GM19467 (cell line): ENCODE measurements around the gene TP63.

Source experiments
- ATAC-seq: cut with Tn5 transposase; IDR thresholded peaks from one replicate; pipeline ENCODE4 v1.9.1; 2021; ENCODE audit warnings: mild to moderate bottlenecking, moderate library complexity; ENCODE audit not compliant: unreplicated experiment

TP63 gene

DNA sequence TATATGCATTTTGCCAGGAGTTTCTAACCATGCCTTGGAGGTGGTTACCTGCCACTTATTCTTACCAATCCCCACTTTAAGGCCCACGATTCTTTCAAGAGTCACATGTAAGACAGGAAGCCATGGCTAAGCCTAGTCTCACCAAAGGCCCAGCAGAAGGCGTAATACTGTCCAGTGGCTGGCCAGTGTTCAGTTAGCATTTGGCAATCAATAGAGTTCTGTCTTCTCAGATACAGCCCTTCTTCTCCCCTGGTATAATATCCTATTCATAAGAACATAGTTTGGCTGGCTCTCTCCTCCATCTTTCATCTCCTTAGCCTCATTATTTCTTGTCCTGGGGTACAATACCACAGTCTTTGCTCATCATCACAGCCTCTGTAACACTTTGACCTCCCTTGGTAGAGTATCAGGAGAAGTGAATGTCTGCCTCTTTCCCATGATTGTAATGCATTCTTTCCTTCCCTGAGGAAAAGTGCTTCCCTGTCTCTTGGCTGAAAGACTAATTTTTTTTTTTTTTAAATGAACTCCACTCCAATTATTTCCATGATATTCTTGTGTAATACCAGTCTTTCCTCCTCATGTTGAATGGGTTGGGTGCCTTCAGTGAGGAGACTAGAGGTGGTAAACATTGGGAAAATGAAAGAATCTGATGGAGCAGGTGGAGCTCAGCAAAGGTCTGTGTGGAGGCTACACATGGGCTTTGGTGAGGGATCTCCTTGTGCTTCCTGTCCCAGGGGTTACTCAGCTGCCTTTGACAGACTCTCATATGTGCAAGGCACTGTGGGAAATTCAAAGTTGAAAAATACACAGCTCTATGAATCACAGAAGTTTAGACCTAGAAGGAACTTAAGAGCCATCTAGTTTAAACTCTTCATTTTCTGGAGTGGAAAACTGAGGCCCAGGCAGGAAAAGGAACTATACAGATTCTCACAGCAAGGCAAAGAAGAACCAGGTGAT, 271.3 kb downstream of the TP63 start:
- ATAC-seq, result no peak

DNA sequence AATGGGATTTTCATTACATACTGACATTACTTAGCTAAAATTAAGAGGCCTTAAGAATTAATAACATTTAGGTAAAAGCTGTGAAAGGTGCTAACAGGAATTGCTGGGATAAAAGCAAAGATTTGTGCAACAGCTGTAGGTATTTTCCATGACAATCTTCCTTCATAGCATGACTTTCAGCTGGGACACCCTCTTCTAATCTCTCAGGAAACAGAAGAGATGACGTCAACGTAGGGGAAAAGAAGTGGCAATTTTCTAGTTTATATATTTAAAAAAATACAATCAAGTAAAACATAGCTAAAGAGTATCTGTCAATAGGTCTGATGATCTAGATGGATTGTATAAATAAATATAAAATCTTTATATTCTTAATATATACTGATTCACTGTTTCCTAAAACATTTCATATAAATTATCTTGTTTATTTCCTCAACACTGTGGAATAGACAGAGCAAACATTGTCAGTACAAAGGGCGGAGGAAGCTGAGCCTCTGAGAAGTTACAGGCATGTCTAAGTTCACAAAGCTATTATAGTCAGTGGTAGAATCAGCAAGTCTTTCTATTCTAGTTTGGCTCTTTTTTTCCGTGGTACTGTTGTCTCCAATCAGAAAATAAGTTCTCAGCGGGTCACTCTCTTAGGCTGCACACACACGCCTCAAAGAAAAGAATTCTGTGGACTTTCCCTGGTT, 272.5 kb downstream of the TP63 start:
- ATAC-seq, result no peak

DNA sequence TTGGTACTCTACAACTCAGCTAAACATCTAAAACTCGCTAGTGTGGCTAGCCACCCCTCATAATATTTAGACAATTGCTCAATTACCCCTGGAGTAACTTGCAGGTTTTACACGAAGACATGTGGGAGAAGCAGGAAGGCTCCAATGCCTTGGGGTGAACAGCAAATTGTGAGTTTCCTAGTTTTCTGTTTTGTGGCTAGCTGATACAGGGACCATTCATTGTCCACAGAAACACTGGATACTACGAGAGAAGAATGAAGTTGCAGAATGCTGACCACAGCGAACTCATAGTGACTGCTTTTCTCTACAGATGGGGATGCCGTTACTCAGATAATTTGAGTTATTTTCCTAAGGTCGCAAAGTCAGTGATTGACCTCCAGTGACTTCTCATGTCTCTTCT, 276.6 kb downstream of the TP63 start:
- no peak for ATAC-seq

DNA sequence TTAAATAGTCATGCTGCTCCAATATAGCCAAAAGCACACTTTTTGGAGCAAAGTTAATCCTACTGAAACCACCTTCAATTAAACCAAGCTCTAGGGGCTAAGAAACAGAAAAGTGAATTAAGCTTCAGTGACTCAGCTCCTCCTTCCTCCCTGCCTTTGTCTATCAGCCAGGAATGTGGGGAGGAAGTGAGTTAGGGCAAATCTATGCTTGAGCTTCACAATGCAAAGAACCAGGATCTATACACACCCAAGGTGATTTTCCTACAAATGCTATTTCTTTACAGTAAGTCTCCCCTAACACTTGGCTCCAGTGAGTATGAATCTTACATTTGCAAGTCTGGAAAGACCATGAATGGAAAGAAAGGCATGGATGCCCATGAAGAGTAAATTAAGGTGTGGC, 277.5 kb downstream of the TP63 start:
- no peak for ATAC-seq

DNA sequence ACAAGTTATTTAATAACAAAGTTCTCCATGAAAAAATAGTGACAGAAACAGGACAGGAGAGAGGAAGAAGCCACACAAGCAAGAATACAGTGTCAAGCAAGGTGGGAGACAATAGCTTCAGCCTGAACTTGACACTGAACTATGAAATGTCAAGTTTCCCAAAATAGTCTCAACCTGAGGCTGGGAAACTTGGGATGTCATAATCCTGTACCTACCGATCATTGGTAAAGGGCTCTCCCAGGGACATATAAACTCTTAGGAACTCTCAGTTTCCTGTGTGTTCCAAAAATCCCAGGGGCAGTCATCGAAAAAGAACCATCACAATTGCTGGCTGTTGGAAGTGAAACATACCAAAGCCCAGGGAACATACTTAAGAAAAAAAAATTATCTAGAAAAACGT, 277.9 kb downstream of the TP63 start:
- no peak for ATAC-seq

DNA sequence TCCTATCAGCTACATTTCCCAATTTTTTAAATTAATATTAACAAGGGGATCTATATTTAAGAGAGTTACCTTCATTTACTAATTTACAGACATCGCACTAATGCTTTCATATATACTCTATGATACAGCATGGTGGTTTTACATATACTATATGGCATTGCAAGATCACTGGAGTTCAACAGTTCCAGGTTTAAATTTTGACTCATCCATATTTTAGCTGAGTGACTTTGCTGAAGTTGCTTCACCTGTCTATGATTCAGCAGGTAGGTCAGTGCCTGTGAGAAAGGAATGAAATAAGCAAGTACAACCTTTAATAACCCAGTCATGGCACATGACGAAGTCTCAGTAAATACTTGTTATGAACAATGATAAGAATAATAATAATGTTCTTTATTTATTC, 278.4 kb downstream of the TP63 start:
- ATAC-seq, result no peak

DNA sequence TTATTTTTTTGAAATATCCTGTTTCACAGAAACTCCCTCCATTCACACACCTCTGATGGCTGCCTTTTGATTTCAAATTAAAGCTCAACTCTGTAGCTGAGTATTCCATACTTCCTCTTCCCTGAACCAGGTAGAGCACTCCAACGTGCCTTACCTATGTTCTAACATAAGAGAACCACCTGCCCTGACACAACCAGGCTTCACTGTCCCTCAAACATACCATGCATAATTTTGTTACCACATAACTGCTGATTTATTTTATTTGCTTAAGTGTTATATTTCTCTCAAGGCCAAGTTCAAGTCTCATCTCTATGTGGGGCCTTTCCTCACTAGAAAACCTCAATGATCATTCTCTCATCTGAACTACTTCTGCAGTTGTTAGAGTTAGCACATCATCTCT, 279.8 kb downstream of the TP63 start:
- ATAC-seq, result no peak

DNA sequence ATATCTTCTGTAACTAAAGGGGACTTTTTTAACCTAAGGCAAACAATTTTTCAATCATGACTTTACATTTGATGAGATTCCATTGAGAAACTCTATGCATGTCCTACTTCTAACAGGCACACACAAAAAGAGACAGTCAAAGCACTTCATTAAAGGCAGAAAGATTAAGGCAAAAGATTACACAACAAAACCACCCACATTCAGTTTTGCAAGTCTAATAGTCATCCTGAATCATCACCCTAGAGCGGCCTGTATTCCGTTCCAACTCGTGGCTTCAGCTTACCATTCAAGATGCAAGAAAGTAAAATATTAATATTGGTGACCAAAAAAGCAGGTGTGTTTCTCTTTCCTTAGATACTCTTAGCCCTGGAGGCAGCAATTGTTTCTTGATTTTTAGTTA, 283.6 kb downstream of the TP63 start:
- no peak for ATAC-seq

DNA sequence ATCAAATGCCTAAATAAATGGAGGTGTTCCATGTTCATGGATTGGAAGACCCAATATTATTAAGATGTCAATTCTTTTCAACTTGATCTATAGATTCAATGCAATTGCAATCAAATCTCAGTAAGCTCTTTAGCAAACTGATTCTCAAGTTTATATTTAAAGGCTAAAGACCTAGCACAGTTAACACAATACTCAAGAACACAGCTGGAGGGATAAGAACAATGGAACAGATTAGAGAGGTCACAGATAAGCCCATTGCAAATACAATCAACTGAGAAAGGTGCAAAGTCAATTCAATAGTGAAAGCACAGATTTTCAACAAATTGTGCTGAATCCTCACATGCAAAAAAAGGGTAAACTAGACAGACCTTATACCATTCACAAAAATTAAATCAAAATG, 290.6 kb downstream of the TP63 start:
- ATAC-seq, result no peak

DNA sequence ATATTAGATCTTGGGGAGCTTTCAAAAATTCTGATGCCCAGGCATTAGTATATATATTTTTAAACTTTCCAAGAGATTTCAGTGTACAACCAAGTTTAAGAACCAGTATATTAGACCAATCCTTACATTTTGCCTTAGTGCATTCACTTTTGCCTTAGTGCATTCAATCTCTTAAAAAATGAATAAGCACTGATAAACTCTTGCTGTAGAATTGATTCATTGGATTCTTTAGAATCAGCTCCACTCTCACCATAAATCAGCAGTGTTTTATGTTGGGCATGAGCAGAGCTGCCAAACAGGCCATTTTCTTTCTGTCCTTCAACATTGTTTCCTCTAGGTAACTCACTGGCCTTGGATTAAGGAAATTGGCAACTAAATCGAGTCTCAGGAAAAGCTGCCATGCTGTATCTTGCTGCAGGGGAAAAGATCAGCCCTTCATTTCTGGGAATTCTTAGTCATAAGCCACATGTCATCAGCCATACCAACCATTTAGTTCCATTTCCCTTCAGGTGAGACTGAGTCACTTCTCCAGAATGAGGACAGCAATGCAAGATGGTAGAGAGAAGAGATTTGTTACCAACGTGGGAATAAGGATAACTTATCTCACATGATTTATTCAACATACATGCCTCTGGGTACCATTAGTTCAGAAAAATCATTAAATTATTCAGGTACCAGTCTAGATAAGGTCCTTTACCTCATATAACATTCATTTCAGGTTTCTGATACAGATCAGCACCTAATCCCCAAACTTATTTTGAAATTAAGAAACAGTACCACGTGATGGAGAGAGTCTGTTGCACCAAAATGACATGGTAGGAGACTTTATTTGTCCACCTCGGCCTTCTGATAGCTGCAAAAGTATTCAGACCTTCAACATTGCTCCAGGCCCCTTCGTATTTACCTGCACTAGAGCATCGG, 297.0 kb downstream of the TP63 start:
- no peak for ATAC-seq

DNA sequence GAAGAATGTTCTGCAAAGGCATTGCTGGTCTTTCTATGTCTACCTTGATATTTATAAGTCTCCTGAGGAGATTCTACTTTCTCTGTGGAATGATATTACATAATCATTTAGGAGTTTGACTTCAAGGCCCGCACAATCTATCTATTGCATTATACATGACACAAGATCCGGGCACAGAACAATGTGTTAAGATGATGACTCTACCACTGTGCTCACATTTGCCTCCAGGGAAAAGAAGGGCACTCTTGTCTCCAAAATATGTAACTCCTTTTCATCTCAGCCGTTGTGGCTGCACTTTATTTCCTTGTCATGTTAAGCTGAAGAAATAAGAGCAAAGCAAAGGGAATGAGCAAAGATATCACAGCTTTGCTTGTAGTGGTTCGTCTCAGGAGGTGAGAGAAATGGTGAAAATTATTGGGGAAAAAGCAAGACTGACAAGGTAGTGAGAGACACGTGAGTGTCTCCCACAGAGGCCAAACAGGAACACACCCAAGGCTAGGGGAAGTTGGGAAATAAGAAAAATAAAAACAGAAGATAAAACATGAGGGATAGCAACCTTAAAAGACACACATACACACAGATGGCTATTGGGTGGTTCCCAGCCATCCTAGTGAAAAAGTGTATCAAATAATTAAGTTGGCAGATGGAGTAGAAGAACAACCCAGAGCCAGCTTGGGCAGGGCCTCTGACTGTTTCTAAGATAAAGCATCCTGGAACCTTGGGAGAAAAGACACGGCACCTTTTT, 305.2 kb downstream of the TP63 start:
- ATAC-seq, result no peak

DNA sequence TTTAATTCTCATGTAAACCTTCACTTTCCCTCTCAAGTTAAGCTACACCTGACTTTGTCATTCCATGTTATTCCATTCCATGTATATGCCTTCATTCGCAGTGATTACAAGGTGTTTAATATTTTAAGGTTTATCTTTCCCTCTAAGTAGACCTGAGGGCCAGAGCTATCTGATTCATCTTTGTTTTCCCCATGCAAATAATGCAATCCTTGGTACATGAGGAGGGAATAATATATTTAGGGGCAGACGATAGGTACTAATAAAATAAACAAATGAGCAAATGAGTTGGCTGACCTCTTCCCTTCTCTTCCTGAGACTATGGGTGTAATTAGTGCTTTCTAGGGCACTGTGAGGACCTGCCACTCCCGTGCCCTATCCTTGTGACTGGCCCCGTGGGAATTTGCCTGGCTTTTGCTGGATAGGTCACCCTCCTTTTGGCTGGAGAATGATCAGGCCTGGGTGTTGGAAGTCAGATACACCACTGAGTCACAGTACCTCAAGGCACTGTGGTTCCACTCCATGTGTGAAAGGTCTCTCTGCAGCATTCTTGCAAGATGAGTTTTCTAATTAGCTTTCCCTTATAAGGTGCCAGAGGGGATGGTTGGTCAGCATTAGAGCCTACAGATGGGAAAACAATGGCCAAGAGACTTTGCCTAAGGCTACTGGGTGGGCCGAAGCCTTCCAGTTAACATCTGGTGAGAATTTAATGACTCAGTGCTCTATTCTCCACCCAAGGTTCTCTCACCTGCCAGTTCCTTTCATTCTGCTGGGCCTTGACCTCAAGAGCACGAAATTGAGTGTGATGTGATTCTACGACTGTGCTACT, 306.3 kb downstream of the TP63 start:
- no peak for ATAC-seq

DNA sequence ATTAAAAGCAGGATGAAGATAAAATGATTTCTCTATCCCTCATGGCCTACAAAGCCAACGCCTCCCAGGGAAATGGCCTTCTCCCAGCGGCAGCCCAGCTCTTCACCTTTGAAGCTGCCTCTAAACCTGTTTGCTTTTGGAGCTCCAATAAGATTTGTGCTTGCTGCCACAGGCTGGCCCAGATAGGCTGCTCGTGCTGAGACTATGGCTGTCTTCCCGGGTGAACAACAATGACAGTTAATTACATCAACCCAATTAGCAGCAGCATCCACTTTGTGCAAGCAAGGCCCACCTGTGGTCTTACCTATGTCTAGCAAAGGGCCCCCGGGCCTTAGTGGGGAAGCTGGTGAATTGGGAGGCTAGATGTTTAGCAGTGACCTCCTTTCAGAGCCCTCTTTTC, 309.9 kb downstream of the TP63 start:
- ATAC-seq, result no peak

DNA sequence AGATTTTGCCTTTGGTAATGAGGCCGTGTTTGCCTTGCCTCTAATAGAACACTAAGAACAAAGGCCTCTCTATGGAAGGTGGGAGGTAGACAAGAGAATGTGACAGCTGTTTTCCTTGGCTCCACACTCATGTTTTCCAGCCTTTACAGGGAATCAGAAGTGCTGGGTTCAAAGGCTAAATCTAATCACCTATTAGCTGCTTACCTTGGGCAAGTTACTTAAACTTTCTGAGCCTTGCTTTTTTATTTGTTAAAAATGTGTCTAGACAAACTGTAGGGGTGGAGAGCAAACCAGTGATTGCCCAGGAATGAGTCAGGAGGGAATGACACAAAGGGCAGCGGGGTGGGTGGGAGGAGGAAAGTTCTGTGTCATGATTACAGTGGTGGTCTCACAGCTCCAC, 310.5 kb downstream of the TP63 start:
- ATAC-seq, result no peak

DNA sequence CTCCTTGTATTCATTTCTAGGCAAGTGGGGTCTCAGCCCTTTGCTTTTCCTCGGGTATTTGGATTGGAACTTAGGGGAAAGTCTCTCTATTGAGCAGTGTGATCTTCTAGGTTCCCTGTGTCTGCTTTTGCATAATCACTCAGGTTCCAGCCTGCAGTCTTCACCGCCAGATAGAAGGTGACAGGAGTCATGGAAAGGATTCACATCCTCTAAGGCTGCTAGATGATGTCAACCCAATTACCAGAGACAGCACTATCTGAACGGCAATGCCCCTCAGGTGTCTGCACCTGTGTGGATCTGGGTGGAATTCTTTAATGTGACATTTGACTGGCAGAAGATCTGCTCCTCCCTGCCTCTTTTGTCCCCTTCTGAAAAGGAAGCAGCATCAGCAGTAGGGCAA, 311.8 kb downstream of the TP63 start:
- no peak for ATAC-seq

DNA sequence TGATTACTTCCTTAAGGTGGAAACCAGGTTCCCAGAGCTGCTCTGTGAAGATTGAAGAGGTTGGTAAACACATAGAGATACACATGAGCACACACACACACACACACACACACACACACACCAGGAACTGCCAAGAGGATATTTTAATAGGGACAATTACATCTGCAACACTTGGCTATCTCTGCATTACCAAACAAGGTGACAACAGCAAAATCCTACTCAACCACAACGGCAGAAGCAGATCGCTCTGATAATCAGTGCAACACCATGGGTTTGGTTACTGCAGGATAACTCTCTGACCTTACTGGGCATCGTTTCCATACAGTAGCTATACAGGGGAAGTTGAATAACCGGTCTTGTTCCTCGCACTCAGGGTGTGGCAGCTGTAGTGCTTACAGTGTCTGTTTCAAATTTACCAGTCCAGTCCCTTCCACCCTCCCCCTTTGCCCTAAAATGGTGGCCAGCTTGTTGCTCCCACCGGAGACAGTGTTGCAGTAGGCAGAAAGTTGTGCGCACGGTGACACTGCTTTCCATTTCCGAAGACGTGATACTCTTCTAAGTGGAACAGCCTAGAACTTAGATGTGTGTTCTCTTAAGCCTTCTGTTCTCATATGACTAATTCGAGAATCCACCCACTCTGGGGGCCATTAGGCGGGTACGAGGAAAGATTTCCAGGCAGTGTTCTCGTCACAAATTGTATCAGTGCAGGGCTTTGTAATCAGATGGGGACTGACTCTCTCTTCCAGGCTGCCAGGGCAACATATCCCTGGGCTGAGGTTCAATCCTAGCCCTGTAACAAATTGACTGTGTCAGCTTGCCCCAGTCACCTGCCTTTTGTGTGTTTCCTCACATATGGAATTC, 313.3 kb downstream of the TP63 start:
- no peak for ATAC-seq

DNA sequence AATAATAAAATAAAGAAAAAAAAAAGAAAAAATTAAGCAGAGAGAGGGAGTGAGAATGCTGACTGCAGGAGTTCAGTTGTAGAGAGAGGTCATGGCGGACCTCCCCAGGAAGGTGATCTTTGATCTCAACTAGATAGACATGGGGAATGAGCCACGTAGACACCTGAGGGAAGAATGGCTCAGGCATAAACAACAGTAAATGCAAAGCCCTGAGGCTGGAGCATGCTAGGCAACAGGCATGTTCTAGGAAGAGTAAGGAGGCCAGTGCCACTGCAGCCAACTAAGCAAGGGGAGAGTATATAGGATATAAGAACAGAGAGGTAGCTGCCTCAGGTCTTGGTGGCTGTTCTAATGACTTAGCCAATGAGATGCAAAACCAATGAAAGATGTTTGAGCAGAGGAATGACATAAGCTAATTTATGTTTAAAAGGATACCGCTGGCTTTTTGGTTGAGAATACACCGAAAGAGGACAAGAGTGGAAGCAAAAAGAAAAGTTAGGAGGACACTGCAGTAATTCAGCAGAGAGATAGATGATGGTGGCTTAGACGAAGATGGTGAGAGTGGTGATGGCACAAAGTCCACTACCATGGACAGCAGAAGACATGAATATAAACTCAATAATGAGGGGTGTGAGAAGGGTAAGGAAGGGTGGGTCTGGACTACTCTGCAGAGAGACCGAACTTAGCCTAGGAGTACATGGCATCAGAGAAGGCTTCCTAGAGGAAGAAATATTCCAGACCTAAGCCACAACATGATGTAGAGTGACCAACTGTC, 314.9 kb downstream of the TP63 start:
- no peak for ATAC-seq
